ENCODE data around the gene ASGR1.

ASGR1 gene

GRCh38 chr17:7225711-7226331, 46.7 kb upstream of the ASGR1 start:
- Histone ChIP-seq H2BK120ac (ENCODE audit: low read depth, low read length) (no peak overlapping the region), H2BK5ac (ENCODE audit: low read depth, low read length, poor library complexity, severe bottlenecking) (no peak overlapping the region), H3K79me1 (replicated peaks; ENCODE audit: low read length, poor library complexity, severe bottlenecking) (peaks cover 37% of the 10 kb centered on the region), H3K36me3 (ENCODE audit: control insufficient read depth in 1 of 2, insufficient read depth in 2 of 2, low read depth in 1 of 2, low read length in 2 of 2) (peaks cover 91 to 96% of the 10 kb centered on the region in 2 experiments), H3K27ac (ENCODE audit: low read length, poor library complexity, severe bottlenecking) (peak overlapping the region; percentile 12), H2AFZ (ENCODE audit: low read depth, low read length) (no peak overlapping the region), H2BK15ac (ENCODE audit: low read depth, poor library complexity, severe bottlenecking) (no peak overlapping the region), H4K8ac (ENCODE audit: low read length) (no peak overlapping the region), H2AK5ac (ENCODE audit: low read length, severe bottlenecking) (no peak overlapping the region), H3K27me3 (ENCODE audit: control insufficient read depth in 1 of 2, insufficient read depth in 1 of 2, low read length in 2 of 2) (no peaks in the 10 kb centered on the region), H3K9me3 (ENCODE audit: control insufficient read depth, low read length) (no peaks in the 10 kb centered on the region), H3K14ac (ENCODE audit: low read length in 2 of 2) (no peak overlapping the region), H3K4ac (ENCODE audit: low read depth in 1 of 2, low read length in 2 of 2) (no peak overlapping the region), H2BK12ac (ENCODE audit: low read length in 2 of 2) (no peak overlapping the region), H3K4me2 (ENCODE audit: low read length, poor library complexity, severe bottlenecking) (no peak overlapping the region), H3K4me3 (ENCODE audit: insufficient read depth in 1 of 2, low read depth in 1 of 2, low read length in 2 of 2) (no peak overlapping the region), H3K23ac (ENCODE audit: low read length in 2 of 2) (no peak overlapping the region), H3K18ac (ENCODE audit: low read depth in 1 of 2, low read length in 2 of 2) (no peak overlapping the region), H3K4me1 (ENCODE audit: control insufficient read depth, insufficient read depth, low read depth, low read length) (peaks cover 52% of the 10 kb centered on the region), H4K91ac (ENCODE audit: low read length) (no peak overlapping the region), H3K9ac (ENCODE audit: low read length) (peak overlapping the region; percentile 3)
- 93% methylated on average over 20 of the region's 21 CpGs for WGBS
- no peak for DNase-seq

GRCh38 chr17:7224661-7225111, 45.5 kb upstream of the ASGR1 start:
- Histone ChIP-seq H3K27ac (ENCODE audit: low read length, poor library complexity, severe bottlenecking) (peak overlapping the region; percentile 60), H3K36me3 (ENCODE audit: control insufficient read depth in 1 of 2, insufficient read depth in 2 of 2, low read depth in 1 of 2, low read length in 2 of 2) (peaks cover 83 to 85% of the 10 kb centered on the region in 2 experiments), H3K9ac (ENCODE audit: low read length) (no peak overlapping the region), H2BK5ac (ENCODE audit: low read depth, low read length, poor library complexity, severe bottlenecking) (no peak overlapping the region), H2BK12ac (ENCODE audit: low read length in 2 of 2) (peak overlapping the region in 1 of 2 experiments; percentile 16), H3K27me3 (ENCODE audit: control insufficient read depth in 1 of 2, insufficient read depth in 1 of 2, low read length in 2 of 2) (no peaks in the 10 kb centered on the region), H3K4me2 (ENCODE audit: low read length, poor library complexity, severe bottlenecking) (no peak overlapping the region), H2AFZ (ENCODE audit: low read depth, low read length) (no peak overlapping the region), H3K4ac (ENCODE audit: low read depth in 1 of 2, low read length in 2 of 2) (no peak overlapping the region), H3K4me3 (ENCODE audit: insufficient read depth in 1 of 2, low read depth in 1 of 2, low read length in 2 of 2) (no peak overlapping the region), H4K91ac (ENCODE audit: low read length) (no peak overlapping the region), H3K79me1 (replicated peaks; ENCODE audit: low read length, poor library complexity, severe bottlenecking) (peaks cover 34% of the 10 kb centered on the region), H3K18ac (ENCODE audit: low read depth in 1 of 2, low read length in 2 of 2) (no peak overlapping the region), H3K14ac (ENCODE audit: low read length in 2 of 2) (no peak overlapping the region), H3K23ac (ENCODE audit: low read length in 2 of 2) (no peak overlapping the region), H4K8ac (ENCODE audit: low read length) (no peak overlapping the region), H2BK15ac (ENCODE audit: low read depth, poor library complexity, severe bottlenecking) (no peak overlapping the region), H2AK5ac (ENCODE audit: low read length, severe bottlenecking) (peak overlapping the region; percentile 8), H3K9me3 (ENCODE audit: control insufficient read depth, low read length) (no peaks in the 10 kb centered on the region), H2BK120ac (ENCODE audit: low read depth, low read length) (no peak overlapping the region), H3K4me1 (ENCODE audit: control insufficient read depth, insufficient read depth, low read depth, low read length) (peaks cover 54% of the 10 kb centered on the region)
- 85% methylated on average over 15 of the region's 15 CpGs for WGBS
- no peak for DNase-seq

- Histone ChIP-seq H3K9ac (ENCODE audit: low read length) (peak overlapping the region; percentile 12), H3K23ac (ENCODE audit: low read length in 2 of 2) (no peak overlapping the region), H2BK12ac (ENCODE audit: low read length in 2 of 2) (no peak overlapping the region), H3K36me3 (ENCODE audit: control insufficient read depth in 1 of 2, insufficient read depth in 2 of 2, low read depth in 1 of 2, low read length in 2 of 2) (peaks cover 78 to 79% of the 10 kb centered on the region in 2 experiments), H3K27me3 (ENCODE audit: control insufficient read depth in 1 of 2, insufficient read depth in 1 of 2, low read length in 2 of 2) (no peaks in the 10 kb centered on the region), H3K4me1 (ENCODE audit: control insufficient read depth, insufficient read depth, low read depth, low read length) (peaks cover 58% of the 10 kb centered on the region), H2AFZ (ENCODE audit: low read depth, low read length) (no peak overlapping the region), H3K14ac (ENCODE audit: low read length in 2 of 2) (no peak overlapping the region), H3K79me1 (replicated peaks; ENCODE audit: low read length, poor library complexity, severe bottlenecking) (peaks cover 31% of the 10 kb centered on the region), H2BK120ac (ENCODE audit: low read depth, low read length) (no peak overlapping the region), H3K4ac (ENCODE audit: low read depth in 1 of 2, low read length in 2 of 2) (no peak overlapping the region), H4K8ac (ENCODE audit: low read length) (no peak overlapping the region), H3K27ac (ENCODE audit: low read length, poor library complexity, severe bottlenecking) (peak overlapping the region; percentile 76), H3K18ac (ENCODE audit: low read depth in 1 of 2, low read length in 2 of 2) (no peak overlapping the region), H3K9me3 (ENCODE audit: control insufficient read depth, low read length) (no peaks in the 10 kb centered on the region), H2BK15ac (ENCODE audit: low read depth, poor library complexity, severe bottlenecking) (no peak overlapping the region), H3K4me2 (ENCODE audit: low read length, poor library complexity, severe bottlenecking) (no peak overlapping the region), H2BK5ac (ENCODE audit: low read depth, low read length, poor library complexity, severe bottlenecking) (no peak overlapping the region), H3K4me3 (ENCODE audit: insufficient read depth in 1 of 2, low read depth in 1 of 2, low read length in 2 of 2) (no peak overlapping the region), H2AK5ac (ENCODE audit: low read length, severe bottlenecking) (peak overlapping the region; percentile 9), H4K91ac (ENCODE audit: low read length) (no peak overlapping the region)
- no peak for DNase-seq
- WGBS, result 97% methylated on average over 10 of the region's 10 CpGs
These were observed 44.9 kb upstream of the ASGR1 start for GRCh38 chr17:7224110-7224509.

GRCh38 chr17:7223375-7223774, 44.2 kb upstream of the ASGR1 start:
- no peaks in the 10 kb centered on the region for H3K27me3 ChIP-seq (ENCODE audit: control insufficient read depth in 1 of 2, insufficient read depth in 1 of 2, low read length in 2 of 2)
- no peak overlapping the region for H3K9ac ChIP-seq (ENCODE audit: low read length)
- no peak overlapping the region for H3K4me2 ChIP-seq (ENCODE audit: low read length, poor library complexity, severe bottlenecking)
- H3K4me3 ChIP-seq (ENCODE audit: insufficient read depth in 1 of 2, low read depth in 1 of 2, low read length in 2 of 2), result no peak overlapping the region
- no peak for DNase-seq
- no peak overlapping the region for H2BK5ac ChIP-seq (ENCODE audit: low read depth, low read length, poor library complexity, severe bottlenecking)
- no peak overlapping the region for H2AK5ac ChIP-seq (ENCODE audit: low read length, severe bottlenecking)
- no peak overlapping the region for H3K14ac ChIP-seq (ENCODE audit: low read length in 2 of 2)
- peaks cover 33% of the 10 kb centered on the region for H3K79me1 ChIP-seq (replicated peaks; ENCODE audit: low read length, poor library complexity, severe bottlenecking)
- no peak overlapping the region for H2BK120ac ChIP-seq (ENCODE audit: low read depth, low read length)
- no peak overlapping the region for H3K18ac ChIP-seq (ENCODE audit: low read depth in 1 of 2, low read length in 2 of 2)
- peak overlapping the region; percentile 1 for H3K27ac ChIP-seq (ENCODE audit: low read length, poor library complexity, severe bottlenecking)
- H3K36me3 ChIP-seq (ENCODE audit: control insufficient read depth in 1 of 2, insufficient read depth in 2 of 2, low read depth in 1 of 2, low read length in 2 of 2), result peaks cover 70 to 72% of the 10 kb centered on the region in 2 experiments
- no peak overlapping the region for H3K23ac ChIP-seq (ENCODE audit: low read length in 2 of 2)
- no peak overlapping the region for H2AFZ ChIP-seq (ENCODE audit: low read depth, low read length)
- H4K91ac ChIP-seq (ENCODE audit: low read length), result no peak overlapping the region
- WGBS, result 92% methylated on average over 4 of the region's 4 CpGs
- H2BK15ac ChIP-seq (ENCODE audit: low read depth, poor library complexity, severe bottlenecking), result no peak overlapping the region
- H2BK12ac ChIP-seq (ENCODE audit: low read length in 2 of 2), result no peak overlapping the region
- no peak overlapping the region for H4K8ac ChIP-seq (ENCODE audit: low read length)
- H3K9me3 ChIP-seq (ENCODE audit: control insufficient read depth, low read length), result no peaks in the 10 kb centered on the region
- H3K4me1 ChIP-seq (ENCODE audit: control insufficient read depth, insufficient read depth, low read depth, low read length), result peaks cover 62% of the 10 kb centered on the region
- H3K4ac ChIP-seq (ENCODE audit: low read depth in 1 of 2, low read length in 2 of 2), result no peak overlapping the region

Data from mesenchymal stem cell (in vitro differentiated cells and primary cell).